Tibial nerve (tissue), 4 donors: ENCODE measurements around the gene KAZN. TPM values are rescaled to one million over a fixed set of nuclear protein-coding genes. Genes with fewer than 3 reads are reported as not detected.

Source experiments
- DNase-seq, 2 donors: peaks; one replicate each; pipeline ENCODE4 v3.0.0-alpha.2; 2019; ENCODE audit warnings: low spot score in 2 of 2
- H3K27ac ChIP-seq, 4 donors: fragments of 200-600 bp; sonication (generic) in 3 of 4; one replicate each; pipeline ENCODE4 v1.5.1; 2017 to 2019; ENCODE audit warnings: mild to moderate bottlenecking in 1 of 4
- H3K27me3 ChIP-seq, 2 donors: fragments of 200-600 bp; sonication (generic) in 1 of 2; one replicate each; pipeline versions ENCODE4 v1.5.1 to v1.6.0; 2017 to 2019
- H3K36me3 ChIP-seq, 3 donors: fragments of 200-600 bp; sonication (generic); one replicate each; pipeline ENCODE4 v1.5.1; 2018 to 2019
- H3K4me1 ChIP-seq, 4 donors: fragments of 200-600 bp; sonication (generic) in 3 of 4; one replicate each; pipeline ENCODE4 v1.5.1; 2017 to 2019
- H3K4me3 ChIP-seq, 4 donors: fragments of 200-600 bp; sonication (generic) in 3 of 4; one replicate each; pipeline ENCODE4 v1.5.1; 2017 to 2019; ENCODE audit warnings: mild to moderate bottlenecking in 1 of 4, moderate library complexity in 1 of 4
- H3K9me3 ChIP-seq, 4 donors: fragments of 200-600 bp; sonication (generic) in 3 of 4; one replicate each; pipeline ENCODE4 v1.5.1; 2017 to 2019
- EP300 ChIP-seq, 2 donors: sonication (generic); formaldehyde crosslinking; IDR thresholded peaks; one replicate each; pipeline ENCODE4 v1.6.1; 2017; ENCODE audit warnings: antibody characterized with exemption in 2 of 2, mild to moderate bottlenecking in 1 of 2
- POLR2A ChIP-seq, 2 donors: fragments of 450-650 bp; IDR thresholded peaks; one replicate each; pipeline ENCODE4 v1.6.1; 2017; ENCODE audit warnings: antibody characterized with exemption in 2 of 2, mild to moderate bottlenecking in 2 of 2, moderate library complexity in 2 of 2
- WGBS, 2 donors: methylation state at CpG; one replicate each; pipeline ENCODE4 v1.1.5; 2018; 5-methylcytosine and 5-hydroxymethylcytosine counted together
- total RNA-seq, 4 donors: library from RNA; depleted of rRNA; stranded (reverse); fragments of >200 nt; gene quantifications; one replicate each; pipeline ENCODE4 v1.1.0, GENCODE V29; 2016
- TF ChIP-seq, protein P1 (sequence below), 5 experiments: fragments of 200-600 bp in 3 of 5; fragments of 450-650 bp in 2 of 5; sonication (generic) in 3 of 5; IDR thresholded peaks; one replicate each; pipeline ENCODE4 v1.5.1; 2016 to 2019; ENCODE audit warnings: antibody characterized with exemption in 5 of 5, mild to moderate bottlenecking in 3 of 5, moderate library complexity in 2 of 5

The KAZN gene
- total RNA-seq, 4 donors from 2014 or later, result 16.0 to 29.2 (median 22.2) TPM

DNA sequence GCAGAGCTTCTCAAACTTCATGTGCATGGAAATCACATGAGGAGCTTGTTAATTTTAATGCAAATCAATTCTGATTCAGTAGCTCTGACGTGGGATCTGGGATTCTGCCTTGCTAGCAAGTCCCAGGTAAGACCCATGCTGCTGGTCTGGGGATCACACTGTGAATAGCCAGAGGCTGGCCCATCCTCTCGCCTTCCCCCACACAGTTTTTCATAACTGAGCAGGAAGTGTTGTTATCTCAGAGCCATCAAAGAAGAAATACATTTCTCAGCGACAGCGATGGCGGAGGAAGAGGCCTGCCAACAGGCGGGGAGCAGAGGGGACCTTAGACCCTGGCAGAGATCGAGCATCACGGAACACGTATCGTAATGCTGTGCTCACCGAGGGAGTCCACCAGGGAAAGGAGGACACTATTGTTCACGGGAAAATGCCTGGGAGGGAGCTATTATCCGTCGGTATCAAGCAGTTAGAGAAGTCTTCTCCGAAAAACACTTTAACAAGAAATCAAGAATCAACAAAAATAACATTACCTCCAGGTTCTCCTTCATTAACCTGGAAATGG, 286.2 kb downstream of the KAZN start:
- no peaks in the 10 kb centered on the region for H3K27me3 ChIP-seq
- no peak for DNase-seq
- TF ChIP-seq EP300 (IDR thresholded peaks at IDR 0.05), result no peak
- TF ChIP-seq POLR2A (IDR thresholded peaks at IDR 0.05), result no peak
- TF ChIP-seq, protein P1, sequence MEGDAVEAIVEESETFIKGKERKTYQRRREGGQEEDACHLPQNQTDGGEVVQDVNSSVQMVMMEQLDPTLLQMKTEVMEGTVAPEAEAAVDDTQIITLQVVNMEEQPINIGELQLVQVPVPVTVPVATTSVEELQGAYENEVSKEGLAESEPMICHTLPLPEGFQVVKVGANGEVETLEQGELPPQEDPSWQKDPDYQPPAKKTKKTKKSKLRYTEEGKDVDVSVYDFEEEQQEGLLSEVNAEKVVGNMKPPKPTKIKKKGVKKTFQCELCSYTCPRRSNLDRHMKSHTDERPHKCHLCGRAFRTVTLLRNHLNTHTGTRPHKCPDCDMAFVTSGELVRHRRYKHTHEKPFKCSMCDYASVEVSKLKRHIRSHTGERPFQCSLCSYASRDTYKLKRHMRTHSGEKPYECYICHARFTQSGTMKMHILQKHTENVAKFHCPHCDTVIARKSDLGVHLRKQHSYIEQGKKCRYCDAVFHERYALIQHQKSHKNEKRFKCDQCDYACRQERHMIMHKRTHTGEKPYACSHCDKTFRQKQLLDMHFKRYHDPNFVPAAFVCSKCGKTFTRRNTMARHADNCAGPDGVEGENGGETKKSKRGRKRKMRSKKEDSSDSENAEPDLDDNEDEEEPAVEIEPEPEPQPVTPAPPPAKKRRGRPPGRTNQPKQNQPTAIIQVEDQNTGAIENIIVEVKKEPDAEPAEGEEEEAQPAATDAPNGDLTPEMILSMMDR (IDR thresholded peaks at IDR 0.05), result no peak
- H3K36me3 ChIP-seq, result no peaks in the 10 kb centered on the region
- H3K4me3 ChIP-seq, result no peak overlapping the region
- H3K9me3 ChIP-seq, result no peaks in the 10 kb centered on the region
- H3K27ac ChIP-seq, result no peak overlapping the region
- WGBS, 2 donors, result 76 to 78% methylated on average over 15 of the region's 15 CpGs
- no peaks in the 10 kb centered on the region for H3K4me1 ChIP-seq

DNA sequence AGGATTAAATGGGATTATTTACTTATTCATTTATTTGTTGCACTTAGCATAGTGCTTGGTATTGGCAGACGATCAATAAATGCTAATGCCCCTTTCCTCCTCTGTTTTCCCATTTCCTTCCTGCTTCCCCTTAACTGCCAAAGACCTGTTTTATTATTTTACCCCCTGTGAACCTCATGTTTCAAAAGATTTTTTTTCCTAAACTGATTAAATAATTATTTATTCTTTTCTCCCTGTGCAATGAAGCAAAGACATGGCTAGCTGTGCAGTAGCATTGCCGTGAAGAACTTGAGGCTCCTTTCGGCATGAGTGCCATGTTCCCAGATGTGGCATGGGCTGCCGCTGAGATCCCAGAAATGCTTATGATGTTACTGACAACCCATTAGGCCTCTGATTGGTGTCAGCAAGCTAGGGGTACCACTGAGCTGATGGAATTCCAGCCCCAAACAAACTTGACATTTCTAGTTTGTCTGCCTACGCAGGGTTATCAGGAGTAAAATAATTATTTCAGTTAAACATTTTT, 288.6 kb downstream of the KAZN start:
- DNase-seq, result no peak
- TF ChIP-seq, protein P1 (IDR thresholded peaks at IDR 0.05), result no peak
- no peak for TF ChIP-seq EP300 (IDR thresholded peaks at IDR 0.05)
- TF ChIP-seq POLR2A (IDR thresholded peaks at IDR 0.05), result no peak
- H3K4me3 ChIP-seq, result no peak overlapping the region
- no peak overlapping the region for H3K27ac ChIP-seq
- H3K27me3 ChIP-seq, result no peaks in the 10 kb centered on the region
- H3K36me3 ChIP-seq, result no peaks in the 10 kb centered on the region
- 78 to 91% methylated on average over 5 of the region's 5 CpGs for WGBS, 2 donors
- H3K9me3 ChIP-seq, result no peaks in the 10 kb centered on the region
- H3K4me1 ChIP-seq, result no peaks in the 10 kb centered on the region

DNA sequence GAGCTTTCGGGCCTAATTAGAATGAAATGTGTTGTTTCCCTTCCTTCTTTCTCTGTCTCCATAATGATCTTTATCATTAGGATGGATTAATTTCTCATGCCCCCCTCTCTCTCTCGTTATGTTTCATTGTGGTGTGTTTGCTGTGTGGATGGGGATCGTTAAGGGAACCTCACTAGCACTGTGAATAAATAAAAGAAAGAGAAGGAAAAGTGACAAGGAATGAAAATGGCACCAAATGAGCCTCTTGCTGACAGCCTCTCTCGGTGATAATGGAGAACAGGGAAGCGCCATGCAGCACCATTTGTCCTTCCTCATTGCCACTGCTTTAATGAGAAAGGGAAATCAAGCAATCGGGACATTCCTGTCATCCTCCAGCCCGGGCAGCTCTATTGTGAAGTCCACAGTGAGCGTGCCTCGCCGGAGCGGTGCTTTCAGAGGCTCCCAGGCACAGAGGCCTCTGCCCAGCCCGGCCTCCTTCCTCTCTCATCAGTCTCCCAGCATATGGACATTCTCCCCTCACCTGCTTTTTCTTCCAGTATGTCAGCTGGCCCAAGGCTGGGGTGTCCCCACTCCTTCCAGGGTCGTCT, 289.4 kb downstream of the KAZN start:
- H3K4me1 ChIP-seq, result no peaks in the 10 kb centered on the region
- 68 to 73% methylated on average over 13 of the region's 13 CpGs for WGBS, 2 donors
- H3K27me3 ChIP-seq, result no peaks in the 10 kb centered on the region
- DNase-seq, result no peak
- H3K27ac ChIP-seq, result no peak overlapping the region
- TF ChIP-seq, protein P1 (IDR thresholded peaks at IDR 0.05), result no peak
- TF ChIP-seq EP300 (IDR thresholded peaks at IDR 0.05) (no peak), POLR2A (IDR thresholded peaks at IDR 0.05) (no peak)
- H3K9me3 ChIP-seq, result no peaks in the 10 kb centered on the region
- H3K4me3 ChIP-seq, result no peak overlapping the region
- H3K36me3 ChIP-seq, result no peaks in the 10 kb centered on the region

DNA sequence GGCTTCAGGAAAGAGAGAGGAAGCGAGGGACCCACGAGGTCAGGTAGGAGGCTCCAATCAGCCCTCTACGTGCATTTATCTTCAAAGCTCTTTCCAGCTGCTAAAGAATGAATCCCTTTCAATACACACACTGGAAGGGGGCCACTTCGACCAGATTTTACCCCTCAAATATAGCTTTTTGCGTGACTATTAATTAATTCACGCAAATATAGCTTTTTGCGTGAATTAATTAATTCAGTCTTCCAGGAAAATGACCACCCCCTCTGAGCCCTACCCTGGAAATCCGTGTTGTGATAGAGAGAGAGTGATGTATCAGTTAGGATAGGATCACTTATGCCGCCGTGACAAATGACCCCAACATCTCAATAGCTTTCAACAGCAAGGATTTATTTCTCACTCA, 289.9 kb downstream of the KAZN start:
- no peaks in the 10 kb centered on the region for H3K36me3 ChIP-seq
- no peak for TF ChIP-seq EP300 (IDR thresholded peaks at IDR 0.05)
- TF ChIP-seq, protein P1 (IDR thresholded peaks at IDR 0.05), result no peak
- no peak for TF ChIP-seq POLR2A (IDR thresholded peaks at IDR 0.05)
- 87 to 90% methylated on average over 10 of the region's 10 CpGs for WGBS, 2 donors
- DNase-seq, result no peak
- H3K9me3 ChIP-seq, result no peaks in the 10 kb centered on the region
- no peak overlapping the region for H3K27ac ChIP-seq
- no peaks in the 10 kb centered on the region for H3K27me3 ChIP-seq
- no peak overlapping the region for H3K4me3 ChIP-seq
- H3K4me1 ChIP-seq, result no peaks in the 10 kb centered on the region

DNA sequence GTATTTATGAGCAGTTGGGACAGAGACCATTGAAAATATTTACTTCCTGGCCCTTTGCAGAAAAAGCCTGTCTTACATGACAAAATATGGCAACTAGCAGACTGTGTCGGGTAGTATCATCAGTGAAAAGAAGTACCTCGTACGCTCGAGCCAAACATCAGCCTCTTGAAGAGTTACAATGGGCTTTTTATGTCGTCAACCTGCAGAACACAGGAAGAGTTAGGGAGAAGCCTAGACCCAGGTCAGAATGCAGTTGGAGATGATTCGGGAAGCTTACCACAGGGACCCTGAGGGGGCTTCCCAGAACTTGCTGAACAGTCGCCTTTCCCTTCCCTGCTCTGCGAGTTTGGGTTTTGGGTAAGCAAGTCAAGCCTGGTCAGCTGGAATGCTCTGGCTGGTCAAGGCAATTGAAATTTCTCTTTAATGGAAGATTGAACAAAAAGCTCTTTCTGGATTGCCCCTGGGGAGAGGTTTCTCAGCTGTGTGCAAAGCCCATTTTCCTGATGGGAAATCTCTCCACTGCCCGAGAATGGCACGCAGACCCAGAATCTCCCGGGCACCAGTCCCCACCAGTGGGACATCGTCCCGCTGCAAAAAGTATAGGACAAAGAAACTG, 291.4 kb downstream of the KAZN start:
- TF ChIP-seq EP300 (IDR thresholded peaks at IDR 0.05) (no peak), POLR2A (IDR thresholded peaks at IDR 0.05) (no peak)
- TF ChIP-seq, protein P1 (IDR thresholded peaks at IDR 0.05), result no peak
- no peak overlapping the region for H3K4me3 ChIP-seq
- H3K9me3 ChIP-seq, result no peaks in the 10 kb centered on the region
- H3K36me3 ChIP-seq, result no peaks in the 10 kb centered on the region
- DNase-seq, result no peak
- H3K27ac ChIP-seq, result no peak overlapping the region
- H3K4me1 ChIP-seq, result peaks cover 0 to 5% (median 0%) of the 10 kb centered on the region in 4 donors
- no peaks in the 10 kb centered on the region for H3K27me3 ChIP-seq
- WGBS, 2 donors, result 57 to 63% methylated on average over 13 of the region's 13 CpGs
